HPDE6-E6E7 (cell line): ENCODE results near the gene RASGRP4.
A peak's percentile ranks its signal among the peaks of the same experiment; 100 is the strongest.
"Not testable (repeated sequence)": the region's sequence is repeated elsewhere in the genome, so short reads cannot be mapped to it uniquely, and the experiment has no call there.

Source experiments
- DNase-seq: peaks from one replicate; pipeline ENCODE4 v3.0.0; 2011; ENCODE audit warnings: missing footprints; ENCODE audit errors: extremely low spot score

RASGRP4 gene

GRCh38 chr19:38448225-38448624 is 22.2 kb upstream of the RASGRP4 start:
- DNase-seq, result no peak

- DNase-seq, result no peak
Measured at GRCh38 chr19:38445362-38445761, 19.3 kb upstream of the RASGRP4 start.

- DNase-seq, result no peak
Measured at GRCh38 chr19:38444026-38444425, 18.0 kb upstream of the RASGRP4 start.

GRCh38 chr19:38443458-38443999 is 17.5 kb upstream of the RASGRP4 start:
- no peak for DNase-seq

GRCh38 chr19:38442736-38443135 is 16.7 kb upstream of the RASGRP4 start:
- no peak for DNase-seq

GRCh38 chr19:38441657-38442348 is 15.8 kb upstream of the RASGRP4 start:
- no peak for DNase-seq

GRCh38 chr19:38440592-38440991 is 14.6 kb upstream of the RASGRP4 start:
- DNase-seq, result no peak

- DNase-seq, result no peak
Measured at GRCh38 chr19:38437917-38438316, 11.9 kb upstream of the RASGRP4 start.

GRCh38 chr19:38437295-38437694 is 11.3 kb upstream of the RASGRP4 start:
- DNase-seq, result no peak

- DNase-seq, result no peak
Measured at GRCh38 chr19:38434549-38435051, 8.6 kb upstream of the RASGRP4 start.

- DNase-seq, result peak; percentile 51
Measured at GRCh38 chr19:38433268-38433733, 7.3 kb upstream of the RASGRP4 start, which contains the start of gene RYR1. Gene RYR1 (plus strand): TSS chr19:38433691. CDS start chr19:38433830, 139 bp downstream.

GRCh38 chr19:38430931-38431330 is 4.9 kb upstream of the RASGRP4 start:
- DNase-seq, result no peak

GRCh38 chr19:38429811-38430156 is 3.8 kb upstream of the RASGRP4 start:
- DNase-seq, result no peak

- DNase-seq, result no peak
Measured at GRCh38 chr19:38429055-38429810, 3.2 kb upstream of the RASGRP4 start.

GRCh38 chr19:38427035-38427677 is 1.1 kb upstream of the RASGRP4 start:
- DNase-seq, result not testable (repeated sequence)

- DNase-seq, result no peak
Measured at GRCh38 chr19:38425222-38425809, 703 bp downstream of the RASGRP4 start.

- DNase-seq, result no peak
Measured at GRCh38 chr19:38424272-38424671, 1.7 kb downstream of the RASGRP4 start.

- no peak for DNase-seq
Measured at GRCh38 chr19:38422438-38422837, 3.6 kb downstream of the RASGRP4 start.

- no peak for DNase-seq
Measured at GRCh38 chr19:38421856-38422255, 4.2 kb downstream of the RASGRP4 start.

- DNase-seq, result no peak
Measured at GRCh38 chr19:38420935-38421334, 5.1 kb downstream of the RASGRP4 start.
